ENCODE data around the gene CD8A. TPM values are rescaled to one million over a fixed set of nuclear protein-coding genes. Genes with fewer than 3 reads are reported as not detected.
A peak's percentile ranks its signal among the peaks of the same experiment; 100 is the strongest.

The CD8A gene
- total RNA-seq, 1 donor, result 0.27 TPM

DNA sequence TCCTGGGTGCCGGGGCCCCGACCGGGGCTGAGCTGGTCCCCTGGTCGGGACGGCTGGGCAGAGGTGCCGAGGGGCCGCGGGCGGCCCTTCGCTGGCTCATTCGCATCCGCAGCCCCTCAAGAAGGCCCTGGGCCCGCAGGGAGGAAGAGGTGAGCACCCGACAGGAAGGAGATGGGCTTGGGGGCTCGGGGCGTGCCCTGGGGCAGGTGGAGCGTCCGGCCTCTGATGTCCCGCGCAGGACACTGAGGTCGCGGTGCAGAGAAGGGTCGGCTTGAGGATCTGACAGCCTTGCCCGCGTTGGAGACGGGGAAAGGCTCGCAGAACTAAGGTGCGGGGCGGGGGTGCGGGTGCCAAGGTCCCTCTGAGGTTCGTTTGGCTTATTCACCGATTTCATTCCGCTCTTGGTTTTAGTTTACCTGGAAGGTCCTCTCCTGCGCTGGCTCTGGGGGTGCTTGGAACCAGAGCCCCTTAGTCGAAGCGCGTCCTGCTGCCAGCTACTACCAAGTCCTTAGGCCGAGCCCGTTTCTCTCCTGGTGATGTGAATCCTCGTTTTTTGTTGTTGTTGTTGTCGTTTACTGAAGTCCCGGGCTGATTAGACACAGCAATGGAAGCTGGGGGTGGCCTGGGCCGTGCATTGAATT lies 18.9 kb upstream of the CD8A start:
- no peak for DNase-seq (ENCODE audit: low read depth in 2 of 3, low spot score in 2 of 3)

DNA sequence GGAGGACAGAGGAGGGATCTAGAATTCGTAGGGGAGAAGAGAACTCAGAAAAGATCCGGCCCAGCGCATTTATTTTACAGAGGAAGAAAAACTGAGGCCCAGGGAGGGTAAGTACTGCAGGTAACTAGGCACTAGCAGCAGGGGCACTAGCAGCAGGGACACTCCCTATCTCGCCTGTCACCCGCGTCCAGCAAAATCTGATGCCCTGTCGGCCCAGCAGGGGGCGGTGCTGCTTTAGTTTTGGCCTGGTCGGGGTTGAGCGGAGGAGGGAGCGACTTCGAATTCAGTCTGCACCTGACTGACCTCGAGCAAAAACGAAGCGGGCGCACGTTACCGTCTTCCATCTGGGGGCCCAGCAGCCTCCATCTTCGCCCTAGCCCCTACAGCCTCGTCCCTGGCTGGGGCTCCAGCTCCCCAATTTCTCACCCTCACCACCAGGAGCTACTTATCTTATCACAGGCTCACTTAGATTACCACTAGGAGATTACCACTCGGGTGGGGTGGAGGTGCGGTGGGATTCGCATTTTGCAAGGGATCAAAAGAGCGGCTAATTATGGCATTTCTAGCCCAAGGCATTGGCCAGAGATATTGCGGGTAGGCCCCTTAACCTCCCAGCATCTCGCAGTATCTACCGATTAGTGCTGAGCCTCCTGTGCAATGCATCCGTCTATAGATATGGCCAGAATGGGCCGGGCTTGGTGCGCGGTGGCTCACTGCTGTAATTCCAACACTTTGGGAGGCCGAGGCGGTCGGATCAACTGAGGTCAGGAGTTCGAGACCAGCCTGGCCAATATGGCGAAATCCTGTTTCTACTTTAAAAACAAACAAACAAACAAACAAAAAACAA lies 17.8 kb upstream of the CD8A start:
- peak; percentile 69 to 93 (median 86) for DNase-seq (ENCODE audit: low read depth in 2 of 3, low spot score in 2 of 3)

DNA sequence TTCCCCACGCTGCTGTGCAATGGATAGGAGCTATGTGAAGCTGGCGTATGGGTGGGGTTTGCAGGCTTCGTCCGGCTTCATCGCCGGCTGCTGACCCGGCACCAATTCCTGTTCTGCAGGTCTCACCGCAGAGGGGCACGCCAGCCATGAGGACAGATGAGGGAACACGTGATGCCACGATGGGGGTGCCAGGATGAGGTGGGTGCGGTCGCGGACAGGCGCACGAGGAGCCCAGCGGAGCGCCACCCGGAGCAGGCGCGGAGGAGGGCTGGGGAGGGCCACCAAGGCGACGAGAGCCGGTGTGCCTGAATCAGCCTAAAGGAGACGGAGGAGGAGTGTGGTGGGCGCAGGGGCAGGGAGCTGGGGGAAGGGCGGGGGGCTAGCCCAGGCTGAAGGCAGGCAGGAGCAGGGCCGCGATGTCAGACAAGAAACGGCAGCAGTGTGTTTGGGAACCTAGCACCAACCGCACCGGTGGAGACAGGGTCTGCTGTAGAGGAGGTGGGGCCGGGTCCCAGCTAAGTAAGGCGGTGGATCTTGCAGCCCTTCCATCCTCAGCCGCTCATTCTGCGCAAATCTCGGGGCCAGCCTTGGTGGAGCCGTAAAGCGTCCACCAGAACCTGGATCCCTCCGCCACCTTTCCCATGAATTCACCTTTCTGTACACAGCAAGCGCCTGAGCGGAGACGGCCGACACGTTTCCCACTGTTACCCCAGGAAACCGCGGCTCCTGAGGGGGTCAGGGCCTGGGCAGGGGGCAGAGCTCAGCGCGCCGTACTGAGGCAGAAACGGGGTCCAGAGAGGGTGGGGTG lies 17.0 kb upstream of the CD8A start:
- peak in 2 of 3 donors; percentile 43 to 50 for DNase-seq (ENCODE audit: low read depth in 2 of 3, low spot score in 2 of 3)

DNA sequence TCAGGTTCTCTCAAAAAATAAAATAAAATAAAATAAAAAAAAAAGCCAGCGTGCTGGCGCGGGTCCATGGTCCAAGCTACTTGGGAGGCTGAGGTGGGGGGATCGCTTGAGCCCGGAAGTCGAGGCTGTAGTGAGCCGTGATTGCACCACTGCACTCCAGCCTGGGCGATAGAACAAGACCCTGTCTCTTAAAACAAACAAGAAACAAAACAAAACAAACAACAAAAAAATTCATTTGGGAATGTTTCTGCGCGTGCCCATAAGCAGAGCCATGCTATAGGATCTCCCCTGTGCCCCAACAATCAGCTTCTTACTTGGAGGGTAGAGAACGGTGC lies 16.4 kb upstream of the CD8A start:
- DNase-seq (ENCODE audit: low read depth in 2 of 3, low spot score in 2 of 3), result no peak

DNA sequence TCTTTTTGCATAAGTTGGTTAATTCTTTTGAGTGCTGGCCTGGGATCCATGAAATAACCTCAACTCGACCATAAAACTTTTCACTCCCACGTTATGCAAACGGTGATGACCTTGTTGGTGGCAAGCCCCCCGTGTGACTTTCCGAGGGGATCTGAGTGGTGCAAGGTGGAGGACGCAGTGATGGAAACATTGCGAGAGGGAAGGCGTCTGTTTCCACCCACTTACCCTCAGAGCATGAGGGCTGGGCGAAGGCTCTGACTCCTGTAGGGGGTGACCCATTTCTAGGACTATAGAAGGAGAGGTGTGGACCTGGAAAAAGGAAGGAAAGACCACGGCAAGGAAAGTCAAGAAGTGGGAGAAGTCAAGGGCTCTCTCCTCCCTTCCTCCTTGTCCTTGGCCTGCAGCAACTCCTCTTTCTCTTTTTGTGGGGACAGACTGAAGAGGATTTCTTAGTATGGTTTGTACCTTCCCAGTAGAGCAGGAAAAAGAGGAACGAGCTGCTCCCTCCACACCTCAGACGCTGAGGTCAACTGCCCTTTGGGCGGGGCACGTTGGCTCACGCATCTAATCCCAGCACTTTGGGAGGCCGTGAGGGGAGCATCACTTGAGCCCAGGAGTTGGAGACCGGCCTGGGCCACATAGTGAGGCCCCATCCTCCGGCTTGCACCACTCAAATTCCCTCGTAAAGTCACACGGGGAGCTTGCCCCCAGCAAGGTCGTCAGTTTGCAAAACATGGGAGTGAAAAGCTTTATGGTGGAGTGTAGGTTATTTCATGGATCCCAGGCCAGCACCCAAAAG lies 15.5 kb upstream of the CD8A start:
- no peak for DNase-seq (ENCODE audit: low read depth in 2 of 3, low spot score in 2 of 3)

DNA sequence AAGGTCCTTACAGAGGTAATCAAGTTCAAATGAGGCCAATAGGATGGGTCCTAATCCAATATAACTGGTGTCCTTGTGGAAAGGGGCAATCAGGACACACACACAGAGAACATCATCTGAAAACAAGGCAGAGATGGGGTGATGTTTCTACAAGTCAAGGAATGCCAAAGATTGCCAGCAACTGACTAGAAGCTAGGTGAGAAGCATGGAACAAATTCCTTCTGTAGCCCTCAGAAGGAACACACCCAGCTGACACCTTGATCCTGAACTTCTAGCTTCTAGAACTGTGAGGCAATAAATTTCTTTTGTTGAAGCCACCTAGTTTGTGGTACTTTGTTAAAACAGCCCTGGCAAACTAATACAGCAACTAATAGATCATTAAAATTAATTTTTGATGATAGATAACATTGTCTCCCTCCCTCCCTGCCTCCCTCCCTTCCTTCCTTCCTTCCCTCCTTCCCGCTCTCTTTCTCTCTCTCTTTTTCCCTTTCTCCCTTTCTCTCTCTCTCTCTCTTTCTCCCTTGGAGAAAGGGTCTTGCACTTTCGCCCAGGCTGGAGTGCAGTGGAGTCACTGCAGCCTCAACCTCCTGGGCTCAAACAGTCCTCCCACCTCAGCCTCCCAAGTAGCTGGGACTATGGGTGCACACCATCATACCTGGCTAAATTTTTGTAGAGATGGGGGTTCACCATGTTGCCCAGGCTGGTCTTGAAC lies 10.3 kb upstream of the CD8A start:
- no peak for DNase-seq (ENCODE audit: low read depth in 2 of 3, low spot score in 2 of 3)

DNA sequence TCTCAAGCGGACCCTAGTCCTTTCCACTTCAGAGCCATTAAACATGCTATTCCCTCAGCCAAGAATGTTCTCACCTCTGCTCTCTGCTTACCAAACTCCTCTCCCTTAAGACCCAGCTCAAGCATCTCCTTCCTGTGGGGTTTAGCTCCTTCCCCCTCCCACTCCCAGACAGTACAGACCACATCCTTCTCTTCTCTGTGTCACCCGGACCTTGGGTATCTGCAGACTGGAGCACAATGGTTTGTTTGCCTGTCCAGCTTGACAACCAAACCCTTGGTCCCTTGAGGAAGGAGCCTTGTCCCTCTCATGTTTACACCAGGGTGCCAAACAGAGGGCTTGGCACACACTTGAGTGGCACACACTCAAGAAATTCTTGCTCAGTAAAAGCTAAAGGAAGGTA lies 4.1 kb upstream of the CD8A start:
- no peak for DNase-seq (ENCODE audit: low read depth in 2 of 3, low spot score in 2 of 3)

DNA sequence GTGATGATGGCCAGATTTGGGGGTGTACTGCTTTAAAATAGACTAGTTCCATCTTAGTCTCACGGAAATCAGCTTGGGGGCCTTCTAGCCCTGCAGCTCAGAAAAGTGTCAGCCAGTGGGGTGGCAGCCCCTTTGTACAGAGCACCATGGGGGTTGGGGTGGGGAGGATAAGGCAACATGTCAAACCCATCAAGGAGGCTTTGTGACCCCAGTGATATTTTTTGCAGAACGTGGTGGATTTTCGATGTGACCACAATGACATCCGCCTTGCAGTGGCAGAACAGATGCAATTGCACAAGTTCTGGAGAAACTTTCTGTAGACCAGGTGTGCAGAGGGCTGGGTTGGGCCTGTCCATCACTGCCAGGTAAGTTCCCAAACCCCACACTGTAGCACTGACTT lies 3.0 kb upstream of the CD8A start:
- no peak for DNase-seq (ENCODE audit: low read depth in 2 of 3, low spot score in 2 of 3)

DNA sequence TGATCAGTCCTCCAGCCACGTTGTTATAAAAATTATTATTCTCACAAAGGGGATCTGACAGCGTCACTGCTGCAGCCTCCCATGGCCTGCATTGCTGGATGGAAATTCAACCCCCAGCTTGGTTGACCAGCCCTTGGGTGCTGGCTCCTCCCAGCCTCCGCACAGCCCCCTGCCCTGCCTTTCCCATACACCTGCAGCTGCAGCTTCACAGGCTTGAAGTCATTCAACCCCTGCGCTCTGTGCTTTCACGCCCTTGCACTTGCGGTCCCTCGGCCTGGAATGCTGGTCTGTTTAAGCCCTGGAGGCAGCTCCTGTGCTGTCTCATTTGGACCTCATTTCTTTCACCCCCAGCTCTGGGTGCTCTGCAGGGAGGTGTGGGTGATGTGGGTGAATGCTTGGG lies 860 bp upstream of the CD8A start:
- no peak for DNase-seq (ENCODE audit: low read depth in 2 of 3, low spot score in 2 of 3)

DNA sequence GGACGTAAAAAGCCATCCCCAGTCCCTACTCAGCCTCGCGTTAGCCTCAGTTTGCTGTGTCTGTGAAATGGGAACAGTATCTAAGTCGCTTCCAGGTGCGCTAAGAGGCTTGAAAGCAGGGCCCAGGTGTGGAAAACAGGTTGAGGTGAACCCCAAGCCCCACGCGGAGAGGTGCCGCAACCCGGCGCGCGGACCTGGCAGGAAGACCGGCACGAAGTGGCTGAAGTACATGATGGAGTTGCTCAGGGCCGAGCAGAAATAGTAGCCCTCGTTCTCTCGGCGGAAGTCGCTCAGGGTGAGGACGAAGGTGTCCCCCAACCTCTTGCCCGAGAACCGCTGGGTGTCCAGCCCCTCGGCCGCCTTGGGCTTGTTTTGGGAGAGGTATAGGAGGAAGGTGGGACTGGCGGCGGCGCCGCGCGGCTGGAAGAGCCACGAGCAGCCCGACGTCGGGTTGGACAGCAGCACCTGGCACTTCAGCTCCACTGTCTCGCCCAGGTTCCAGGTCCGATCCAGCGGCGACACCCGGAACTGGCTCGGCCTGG lies 508 bp downstream of the CD8A start:
- peak in 1 of 3 donors; percentile 12 for DNase-seq (ENCODE audit: low read depth in 2 of 3, low spot score in 2 of 3)

DNA sequence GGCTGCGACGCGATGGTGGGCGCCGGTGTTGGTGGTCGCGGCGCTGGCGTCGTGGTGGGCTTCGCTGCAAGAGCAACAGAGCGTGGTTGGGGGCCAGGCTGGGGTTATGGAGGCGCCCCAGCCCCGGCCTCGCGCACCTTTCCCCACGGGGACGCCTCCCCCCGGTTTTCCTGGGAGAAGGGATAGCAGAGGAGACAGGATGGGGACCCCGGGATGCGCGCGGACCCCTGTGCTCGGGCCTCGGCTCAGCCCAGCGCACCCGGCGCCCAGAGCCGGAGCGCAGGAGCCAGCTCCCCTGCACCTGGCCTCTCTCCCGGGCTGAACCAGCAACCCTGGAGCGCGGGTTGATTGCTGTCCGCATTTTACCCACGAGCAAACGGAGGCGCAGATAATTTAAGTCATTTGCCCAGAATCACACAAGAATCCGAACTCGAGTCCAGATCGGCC lies 1.0 kb downstream of the CD8A start:
- DNase-seq (ENCODE audit: low read depth in 2 of 3, low spot score in 2 of 3), result no peak

DNA sequence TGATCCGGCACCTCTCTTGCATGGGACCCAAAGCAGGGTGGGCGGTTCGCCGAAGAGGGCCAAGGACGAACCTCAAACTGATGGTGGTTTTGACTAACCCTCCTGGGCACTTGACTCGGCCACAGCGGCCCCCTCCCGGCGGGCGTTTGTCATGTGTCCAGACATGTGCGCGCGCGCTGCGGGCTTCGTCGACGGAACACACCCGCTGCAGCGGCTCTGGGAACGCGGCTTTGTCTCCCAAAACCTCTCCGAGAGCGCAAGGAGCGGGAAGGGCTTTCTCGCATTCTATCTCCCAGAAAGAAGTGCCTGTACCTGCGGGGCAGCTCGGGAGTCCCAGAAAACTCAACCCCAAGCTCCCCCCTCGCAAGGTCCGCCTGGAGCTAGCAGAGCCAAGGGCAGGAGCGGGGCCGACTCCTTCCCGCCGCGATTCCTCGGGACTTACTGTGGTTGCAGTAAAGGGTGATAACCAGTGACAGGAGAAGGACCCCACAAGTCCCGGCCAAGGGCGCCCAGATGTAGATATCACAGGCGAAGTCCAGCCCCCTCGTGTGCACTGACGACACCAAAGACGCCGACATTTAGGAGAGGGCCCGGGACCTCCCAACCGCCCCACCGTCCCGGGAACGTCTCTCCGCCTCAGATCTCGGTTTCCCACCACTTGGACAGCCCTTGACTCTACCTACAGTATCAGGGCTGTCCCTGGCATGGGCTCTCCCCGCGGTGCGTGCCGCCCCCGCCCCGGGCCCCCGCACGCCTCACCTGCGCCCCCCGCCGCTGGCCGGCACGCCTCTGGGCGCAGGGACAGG lies 1.6 kb downstream of the CD8A start:
- DNase-seq (ENCODE audit: low read depth in 2 of 3, low spot score in 2 of 3), result no peak

DNA sequence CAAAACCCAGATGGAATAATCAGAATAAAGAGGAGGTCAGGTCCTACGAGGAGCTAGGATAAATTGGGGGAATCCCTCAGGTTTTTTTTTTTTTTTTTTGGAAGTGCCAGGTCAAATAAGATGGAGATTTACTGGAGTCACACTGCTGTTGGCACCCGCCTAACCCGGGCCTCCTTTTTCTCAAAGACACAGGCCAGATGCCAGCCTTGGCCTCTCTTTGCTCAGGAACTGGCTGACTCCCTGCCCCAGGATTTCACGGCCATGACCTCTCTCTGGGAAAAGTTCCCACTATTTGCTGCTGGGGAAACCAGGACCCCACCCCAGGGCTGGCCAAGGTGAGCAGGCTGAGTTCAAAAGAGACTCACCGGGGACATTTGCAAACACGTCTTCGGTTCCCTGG lies 2.5 kb downstream of the CD8A start:
- DNase-seq (ENCODE audit: low read depth in 2 of 3, low spot score in 2 of 3), result no peak

DNA sequence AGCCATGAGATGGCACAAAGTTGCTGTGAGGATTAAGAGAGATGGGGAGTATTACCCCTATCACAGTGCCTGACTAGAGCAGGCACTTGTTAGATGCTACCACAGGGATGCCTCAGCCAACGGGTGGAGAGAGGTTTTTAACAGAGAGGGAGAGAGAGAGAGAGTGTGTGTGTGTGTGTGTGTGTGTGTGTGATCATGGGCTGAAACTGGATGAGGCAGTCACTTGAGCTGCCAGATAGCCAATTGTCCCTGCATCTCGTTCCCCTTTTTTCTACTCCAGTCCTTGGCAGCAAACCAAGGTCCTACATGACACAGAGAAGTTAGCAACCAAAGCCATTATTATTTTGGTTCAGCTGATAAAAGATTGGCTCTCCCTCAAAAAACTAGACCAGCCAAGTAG lies 3.0 kb downstream of the CD8A start:
- DNase-seq (ENCODE audit: low read depth in 2 of 3, low spot score in 2 of 3), result peak in 2 of 3 donors; percentile 54 to 77

DNA sequence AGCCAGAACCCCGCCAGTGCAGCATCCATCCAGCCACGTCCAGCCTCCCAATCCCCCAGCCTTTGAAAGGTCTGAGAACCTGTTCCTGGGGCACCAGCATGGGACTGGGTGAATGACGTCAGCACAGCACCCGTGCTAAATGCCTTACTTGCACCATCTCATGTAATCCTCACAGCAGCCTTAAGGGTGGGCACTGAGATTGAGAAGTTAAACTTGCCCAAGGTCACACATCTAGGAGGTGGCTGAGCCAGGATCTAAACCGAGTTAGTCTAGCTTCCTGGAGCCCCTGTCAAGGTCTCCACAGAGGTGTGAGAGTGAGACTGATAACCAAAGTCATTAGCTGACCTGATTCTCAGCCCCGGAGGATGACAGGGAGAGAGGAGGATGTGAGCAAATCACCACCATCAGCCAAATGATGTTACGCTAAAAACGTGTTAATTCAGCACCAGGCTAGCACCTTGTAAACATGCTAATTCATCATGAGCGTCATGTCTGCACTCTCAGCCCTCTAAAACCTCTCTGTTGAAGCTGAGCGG lies 4.6 kb downstream of the CD8A start:
- no peak for DNase-seq (ENCODE audit: low read depth in 2 of 3, low spot score in 2 of 3)

DNA sequence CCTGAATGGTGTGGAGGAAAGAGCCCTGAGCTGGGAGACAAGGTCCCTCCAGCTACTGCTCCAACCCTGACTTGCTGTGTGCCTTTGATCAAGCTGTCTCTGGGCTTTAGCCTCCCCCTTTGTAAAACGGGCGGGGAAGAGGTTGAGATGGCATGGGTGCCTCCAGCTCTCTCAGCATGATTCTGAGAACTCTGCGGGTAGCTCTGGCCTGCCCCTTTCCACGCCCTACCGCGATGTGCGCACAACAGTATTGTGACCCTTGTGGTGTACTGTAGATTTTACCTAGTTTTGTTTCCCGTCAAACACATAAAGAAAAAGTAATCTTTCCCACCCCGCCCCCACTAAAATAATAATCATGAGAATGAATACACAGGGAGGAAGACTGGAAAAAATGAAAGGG lies 5.3 kb downstream of the CD8A start:
- DNase-seq (ENCODE audit: low read depth in 2 of 3, low spot score in 2 of 3), result no peak

DNA sequence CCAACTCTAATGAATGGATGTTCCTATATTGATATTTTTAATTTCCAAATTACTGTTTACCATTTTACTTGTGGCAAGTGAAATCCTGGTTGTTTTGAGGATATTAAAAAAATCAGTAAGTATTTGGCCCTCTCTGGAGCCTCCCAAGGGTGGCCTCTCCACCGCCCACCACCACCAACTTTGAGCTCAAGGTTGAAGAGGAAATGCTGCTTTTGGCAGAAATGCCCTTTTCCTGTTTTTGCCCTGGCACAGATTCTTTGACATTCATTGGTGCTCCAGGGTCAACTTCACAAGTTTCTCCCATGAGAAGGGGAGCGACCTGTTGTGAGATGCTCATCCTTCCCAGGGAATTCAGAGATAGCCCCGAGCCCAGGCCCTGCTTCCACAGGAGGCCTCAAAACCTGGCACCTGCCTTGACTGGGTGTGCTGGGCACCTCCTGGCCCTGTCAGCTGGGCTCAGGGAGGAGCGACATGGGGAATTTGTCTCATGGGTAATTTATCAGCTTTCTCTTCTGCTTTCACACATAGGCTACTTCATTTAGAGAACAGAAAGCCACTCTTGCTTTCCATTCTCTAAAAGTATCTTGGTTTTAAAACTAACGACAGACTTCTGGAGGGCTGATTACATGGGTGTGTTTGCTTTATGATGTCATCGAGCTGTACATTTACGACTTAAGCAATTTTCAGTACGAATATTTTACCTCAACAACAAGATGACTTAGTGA lies 6.9 kb downstream of the CD8A start:
- DNase-seq (ENCODE audit: low read depth in 2 of 3, low spot score in 2 of 3), result no peak

DNA sequence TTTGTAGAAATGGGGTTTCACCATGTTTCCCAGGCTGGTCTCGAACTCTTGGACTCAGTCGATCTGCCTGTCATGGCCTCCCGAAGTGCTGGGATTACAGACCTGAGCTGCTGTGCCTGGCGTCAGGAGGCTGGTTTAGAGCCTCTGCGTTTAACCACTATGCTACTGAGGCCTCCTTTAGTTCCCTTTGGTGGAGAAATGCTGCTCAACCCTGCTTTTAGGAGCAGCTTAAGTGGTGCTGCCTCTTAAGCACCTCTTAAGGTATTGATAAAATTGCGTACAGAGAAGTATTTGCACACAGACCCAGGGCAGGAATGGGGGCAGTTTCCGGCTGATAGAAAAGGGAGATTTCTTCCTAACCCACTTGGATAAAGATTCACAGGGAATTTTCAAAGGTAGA lies 8.0 kb downstream of the CD8A start:
- DNase-seq (ENCODE audit: low read depth in 2 of 3, low spot score in 2 of 3), result no peak
